Epidermal melanocyte (primary cell): ENCODE measurements around the gene ME3.
"Not testable (repeated sequence)": the region's sequence is repeated elsewhere in the genome, so short reads cannot be mapped to it uniquely, and the experiment has no call there.

ENCODE experiments used
- DNase-seq: peaks from one replicate; pipeline ENCODE4 v3.0.0; 2011; ENCODE audit warnings: low spot score; ENCODE audit not compliant: insufficient read length

The ME3 gene

DNA sequence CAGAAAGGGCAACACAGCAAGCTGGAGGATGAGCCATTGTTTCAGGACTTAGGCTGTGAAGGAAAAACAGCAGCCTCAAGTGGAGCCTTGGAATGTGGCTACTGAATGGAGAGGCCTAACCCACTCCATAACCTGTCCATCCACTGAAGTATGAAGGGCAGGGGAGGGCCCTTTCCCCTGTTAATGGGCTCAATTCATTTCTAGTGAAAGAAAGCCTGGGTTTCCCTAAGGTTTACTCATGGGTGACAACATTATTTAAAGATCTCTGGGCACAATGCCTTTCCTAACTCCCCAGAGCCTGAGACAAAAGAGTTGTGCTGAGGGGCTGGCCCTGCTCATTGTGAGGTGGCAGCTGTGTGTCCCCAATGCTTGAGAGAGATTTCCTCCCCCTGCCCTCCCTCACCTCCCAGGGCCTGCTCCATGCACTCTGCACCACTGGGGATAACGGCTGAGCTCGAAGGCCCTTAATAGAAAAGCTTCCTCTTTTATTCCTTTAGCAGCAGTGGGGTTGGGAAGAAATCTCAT lies 83.8 kb downstream of the ME3 start:
- DNase-seq: no peak

- no peak for DNase-seq
These were observed 84.9 kb downstream of the ME3 start for GRCh38 chr11:86587264-86588193.

DNA sequence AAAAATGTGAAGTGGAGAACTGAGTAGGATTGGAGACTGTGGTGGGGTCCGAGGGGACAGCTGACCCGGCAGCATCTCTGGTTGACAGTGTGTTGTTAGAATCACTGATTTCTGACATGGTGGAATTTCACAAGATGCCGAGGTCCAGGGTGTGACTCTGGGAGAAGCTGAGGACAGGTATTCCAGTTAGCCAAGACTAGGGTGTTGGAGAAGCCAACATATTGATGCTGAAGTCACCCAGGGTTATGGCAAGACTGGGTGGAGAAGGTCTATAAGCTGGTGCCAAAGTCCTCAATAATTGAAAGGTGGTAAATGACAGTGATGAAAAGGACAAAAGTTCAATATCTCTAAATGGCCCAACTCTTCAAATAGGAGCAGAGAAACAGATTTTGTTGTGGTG lies 86.1 kb downstream of the ME3 start:
- DNase-seq: no peak

- no peak for DNase-seq
These were observed 89.5 kb downstream of the ME3 start for GRCh38 chr11:86582898-86583297.

DNA sequence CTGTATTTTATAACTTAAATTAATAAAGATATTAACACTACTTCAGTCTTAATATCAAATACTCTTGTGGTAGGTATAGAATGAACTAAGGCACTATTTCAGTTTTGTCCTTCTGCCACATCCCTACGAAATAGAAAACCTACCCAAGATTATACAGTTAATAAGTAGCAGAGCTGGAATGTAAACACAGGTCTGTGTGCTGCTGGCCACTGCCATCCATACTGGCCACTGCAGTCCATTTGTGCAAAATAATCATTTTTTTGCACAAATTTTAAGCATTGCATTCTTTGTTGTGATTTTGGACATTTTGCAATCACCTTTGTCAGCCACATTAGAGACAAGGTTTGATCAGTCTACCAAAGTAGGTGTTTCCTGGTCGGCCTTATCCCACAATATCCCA lies 91.9 kb downstream of the ME3 start:
- no peak for DNase-seq

- DNase-seq: no peak
These were observed 93.0 kb downstream of the ME3 start for GRCh38 chr11:86579406-86579731.

DNA sequence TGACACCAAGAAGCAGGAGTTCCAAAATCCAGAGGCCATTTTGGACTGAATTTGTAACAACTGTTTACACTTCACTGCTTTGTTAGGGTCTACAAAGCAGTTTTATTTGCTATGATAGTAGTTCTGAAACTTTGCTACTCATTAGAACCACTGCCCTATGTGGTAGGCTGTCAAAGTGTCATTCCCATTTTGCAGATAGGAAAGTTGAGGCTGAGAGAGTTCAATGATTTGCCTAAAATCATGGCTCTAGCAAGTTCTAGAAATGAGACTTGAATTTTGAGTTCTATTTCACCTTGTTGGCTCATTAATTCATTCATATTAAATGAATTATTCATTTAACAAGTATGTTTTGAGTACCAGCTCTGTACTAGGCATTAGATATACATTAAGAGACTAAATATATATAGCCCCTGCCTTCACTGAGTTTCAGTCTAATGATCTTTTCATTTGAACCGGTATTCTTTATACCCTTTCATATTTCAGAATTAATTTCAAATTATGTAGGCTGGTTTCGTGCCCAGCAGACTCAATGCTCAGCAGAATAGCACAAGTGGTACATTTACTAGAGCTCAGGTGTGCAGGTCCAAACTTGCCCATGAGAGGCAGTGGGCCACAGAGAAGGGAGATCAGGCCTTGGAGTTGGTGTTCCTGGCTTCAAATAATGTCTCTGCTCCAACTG lies 93.5 kb downstream of the ME3 start:
- DNase-seq: no peak

DNA sequence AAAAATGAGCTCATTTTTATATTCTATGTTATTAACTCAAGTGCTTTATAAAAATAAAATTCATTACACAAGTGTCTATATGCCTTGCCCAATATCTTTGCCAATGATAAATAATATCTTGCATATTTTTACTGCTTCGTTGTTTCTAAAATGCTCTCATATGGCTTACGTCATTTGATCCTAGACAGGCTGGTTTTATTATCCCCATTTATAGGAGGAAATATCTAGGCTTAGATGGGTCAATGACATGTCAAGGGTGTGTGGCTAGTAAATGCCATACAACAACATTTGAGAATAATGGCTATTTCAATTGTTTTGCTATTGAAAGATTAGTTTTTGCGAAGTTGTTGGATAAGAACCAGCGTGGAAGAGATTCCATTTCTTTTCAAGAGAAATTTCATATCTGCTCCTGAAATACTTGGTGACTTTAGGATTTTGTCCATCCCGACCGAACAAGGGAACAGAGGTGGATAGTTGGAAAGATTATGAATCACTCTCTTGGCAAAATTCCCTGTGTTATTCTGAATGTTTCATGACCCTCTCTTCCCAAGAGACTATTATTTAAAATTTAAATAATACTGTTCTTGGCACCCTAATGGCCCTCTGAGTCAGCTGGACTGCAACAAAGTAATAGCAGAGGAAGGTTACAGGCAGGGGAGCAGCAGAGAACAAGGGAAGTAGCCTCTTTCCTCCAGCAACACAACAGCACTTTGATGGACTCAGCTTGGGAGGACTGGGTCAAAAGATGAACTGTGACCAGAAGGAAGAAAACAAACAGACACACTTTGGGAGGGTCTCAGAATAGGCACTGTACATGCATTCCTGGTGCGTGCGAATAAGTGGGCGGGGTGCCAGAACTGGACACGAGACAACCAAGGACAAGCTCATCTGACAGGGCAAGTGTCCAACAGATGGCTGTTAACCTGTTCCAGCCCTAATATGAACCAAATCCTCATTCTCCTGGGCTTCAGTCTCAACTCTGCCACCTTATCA lies 94.5 kb downstream of the ME3 start:
- DNase-seq: no peak

- no peak for DNase-seq
These were observed 95.3 kb downstream of the ME3 start for GRCh38 chr11:86576946-86577624.

GRCh38 chr11:86575927-86576326 lies 96.5 kb downstream of the ME3 start:
- DNase-seq: no peak

DNA sequence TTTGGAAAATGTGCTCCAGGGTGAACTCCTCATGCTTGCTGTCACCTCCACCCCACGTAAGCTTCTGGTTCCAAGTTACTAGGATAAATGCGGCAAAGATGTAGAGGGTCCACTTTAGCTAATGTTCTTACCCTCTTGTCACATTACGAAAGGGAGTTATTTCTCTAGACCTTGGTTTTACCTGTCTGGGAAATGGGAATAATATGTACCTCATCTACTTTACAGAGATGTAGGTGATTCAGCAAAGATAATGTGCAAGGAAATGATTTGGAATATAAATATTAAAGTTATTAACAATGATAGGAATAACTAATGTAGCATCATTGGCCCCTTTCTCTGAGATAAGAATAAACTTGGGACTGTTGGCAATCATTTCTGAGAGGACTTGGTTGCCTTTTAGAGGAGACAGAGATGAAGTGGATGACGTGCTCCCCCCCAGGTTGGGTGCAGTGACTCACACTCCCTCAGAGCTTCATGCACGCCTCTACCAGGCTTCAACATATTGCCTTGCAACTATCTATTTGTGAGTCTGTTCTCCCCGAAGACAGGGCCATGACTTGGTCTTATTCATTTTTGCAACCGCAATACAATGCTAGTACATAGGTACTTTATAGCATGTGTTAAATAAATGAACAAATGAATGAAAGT lies 97.1 kb downstream of the ME3 start:
- no peak for DNase-seq

GRCh38 chr11:86574493-86575207 lies 97.8 kb downstream of the ME3 start:
- no peak for DNase-seq

- no peak for DNase-seq
These were observed 101.0 kb downstream of the ME3 start for GRCh38 chr11:86571273-86571948.

- DNase-seq: no peak
These were observed 102.0 kb downstream of the ME3 start for GRCh38 chr11:86570451-86570850.

- DNase-seq: no peak
These were observed 102.4 kb downstream of the ME3 start for GRCh38 chr11:86570020-86570419.

GRCh38 chr11:86569109-86569508 lies 103.3 kb downstream of the ME3 start:
- DNase-seq: no peak

DNA sequence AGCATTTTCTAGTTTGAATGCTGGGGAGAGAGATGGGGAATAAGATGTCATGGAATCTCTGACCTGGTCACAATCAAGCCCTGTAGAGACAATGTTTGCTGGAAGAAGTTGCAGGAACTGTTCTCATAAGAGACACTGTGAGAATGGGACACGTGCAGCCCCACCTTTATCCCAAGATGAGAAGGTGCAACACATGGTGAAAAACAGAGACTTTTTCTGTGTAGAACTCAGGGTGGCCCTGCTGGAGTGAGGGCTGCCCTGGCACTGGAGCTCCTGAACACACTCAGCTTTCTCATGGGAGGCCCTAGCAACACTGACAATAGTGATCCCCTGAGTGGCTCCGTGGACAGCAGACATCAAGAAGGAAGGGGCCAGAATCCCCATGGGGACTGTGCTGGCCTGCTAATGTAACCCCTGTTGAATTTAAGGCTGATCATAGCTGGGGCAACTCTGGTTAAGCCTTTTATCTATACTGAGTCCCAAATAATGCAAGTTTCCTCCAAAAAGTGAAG lies 106.6 kb downstream of the ME3 start:
- DNase-seq: no peak

GRCh38 chr11:86565388-86565787 lies 107.0 kb downstream of the ME3 start:
- DNase-seq: no peak

GRCh38 chr11:86562842-86563241 lies 109.6 kb downstream of the ME3 start:
- DNase-seq: not testable (repeated sequence)
